HCT116 (cell line): ENCODE measurements around the gene SAMD1. TPM values are rescaled to one million over a fixed set of nuclear protein-coding genes. Genes with fewer than 3 reads are reported as not detected.
"Not testable (repeated sequence)": the region's sequence is repeated elsewhere in the genome, so short reads cannot be mapped to it uniquely, and the experiment has no call there.

Source experiments
- ATAC-seq: fragments of 200-7000 bp; cut with Tn5 transposase; 2 replicates; pipeline ENCODE4 v1.9.1; 2020; ENCODE audit warnings: mild to moderate bottlenecking, moderate library complexity
- BruUV-seq: library from RNA; stranded (reverse); fragments of 400-500 nt; replicated peaks from 2 replicates; lab custom pipeline; 2021; lab: Mats Ljungman, UMichigan
- CTCF ChIA-PET: fragments of 300-600 bp; sonication (Branson Sonifier 250); formaldehyde crosslinking; loops from one replicate; lab custom pipeline; 2021; ENCODE audit warnings: antibody characterized with exemption; lab: Charles Lee
- POLR2A ChIA-PET: fragments of 300-600, 350-600 bp; sonication (Branson Sonifier 250); formaldehyde crosslinking; loops from one replicate; lab custom pipeline; 2021; ENCODE audit warnings: antibody characterized with exemption; lab: Charles Lee
- RAD21 ChIA-PET, 2 experiments: fragments of 300-600 bp; sonication (Branson Sonifier 250); formaldehyde crosslinking; loops; one replicate each; lab custom pipeline; 2023; ENCODE audit warnings: low total read pairs in 2 of 2; ENCODE audit not compliant: uncharacterized antibody in 2 of 2, unreplicated experiment in 2 of 2, low non-redundant PET in 1 of 2; lab: Charles Lee
- DNase-seq: peaks from one replicate; pipeline ENCODE4 v3.0.0-alpha.2; 2010; ENCODE audit warnings: low read depth, low spot score
- H2AFZ ChIP-seq: fragments of 200-600 bp; shearing (Covaris generic), sonication (generic); 2 replicates; pipeline ENCODE4 v1.6.1; 2017; ENCODE audit warnings: low read depth, mixed run types, mixed read lengths, antibody characterized with exemption, low read length; ENCODE audit not compliant: poor library complexity, severe bottlenecking
- H3K27ac ChIP-seq: 2 replicates; pipeline ENCODE4 v1.5.1; 2012; ENCODE audit warnings: low read depth, low read length
- H3K27me3 ChIP-seq: fragments of 200-600 bp; sonication (generic); 2 replicates; pipeline ENCODE4 v1.6.1; 2016; ENCODE audit warnings: mixed run types, low read length, mixed read lengths; ENCODE audit not compliant: insufficient read depth
- H3K36me3 ChIP-seq, 2 experiments: fragments of 200-500 bp in 1 of 2; fragments of 200-600 bp in 1 of 2; sonication (Bioruptor generic) in 1 of 2; sonication (generic) in 1 of 2; 2 replicates each; pipeline versions ENCODE4 v1.5.1 to v1.6.1; 2014 to 2016; ENCODE audit warnings: low read length in 2 of 2, inconsistent platforms in 1 of 2, mixed read lengths in 1 of 2, mixed run types in 1 of 2; ENCODE audit not compliant: insufficient read depth in 2 of 2, control insufficient read depth in 1 of 2
- H3K4me1 ChIP-seq, 2 experiments: fragments of 200-600 bp in 1 of 2; sonication (generic) in 1 of 2; 2 replicates each; pipeline versions ENCODE4 v1.5.1 to v1.6.1; 2012 to 2017; ENCODE audit warnings: low read length in 2 of 2, inconsistent platforms in 1 of 2, mild to moderate bottlenecking in 1 of 2, mixed read lengths in 1 of 2, mixed run types in 1 of 2, moderate library complexity in 1 of 2; ENCODE audit not compliant: insufficient read depth in 2 of 2, control insufficient read depth in 1 of 2
- H3K4me2 ChIP-seq: fragments of 200-600 bp; sonication (generic); 2 replicates; pipeline ENCODE4 v1.6.1; 2017; ENCODE audit warnings: mixed run types, low read length, mixed read lengths
- H3K4me3 ChIP-seq, 2 experiments: fragments of 200-600 bp in 1 of 2; sonication (generic) in 1 of 2; replicated peaks in 1 of 2; 2 replicates each; pipeline ENCODE4 v1.5.1; 2011 to 2016; ENCODE audit warnings: low read length in 2 of 2, control low read depth in 1 of 2, low read depth in 1 of 2, mild to moderate bottlenecking in 1 of 2, mixed read lengths in 1 of 2, mixed run types in 1 of 2
- H3K79me2 ChIP-seq: fragments of 200-600 bp; sonication (generic); 2 replicates; pipeline ENCODE4 v1.6.1; 2017; ENCODE audit warnings: mild to moderate bottlenecking, mixed run types, low read length, moderate library complexity, mixed read lengths; ENCODE audit not compliant: insufficient read depth
- H3K9ac ChIP-seq: fragments of 200-600 bp; sonication (generic); 2 replicates; pipeline ENCODE4 v1.6.1; 2016; ENCODE audit warnings: low read length, mixed read lengths
- H3K9me2 ChIP-seq: fragments of 200-600 bp; sonication (generic), shearing (Covaris generic); 2 replicates; pipeline ENCODE4 v1.6.1; 2017; ENCODE audit warnings: mixed run types, mild to moderate bottlenecking, moderate library complexity; ENCODE audit not compliant: insufficient read depth
- H3K9me3 ChIP-seq, 2 experiments: fragments of 200-500 bp in 1 of 2; fragments of 200-600 bp in 1 of 2; sonication (Bioruptor generic) in 1 of 2; sonication (generic) in 1 of 2; 2 replicates each; pipeline ENCODE4 v1.6.1; 2014 to 2017; ENCODE audit warnings: low read length in 2 of 2, mixed read lengths in 2 of 2, inconsistent platforms in 1 of 2, low read depth in 1 of 2, mild to moderate bottlenecking in 1 of 2, mixed run types in 1 of 2, moderate library complexity in 1 of 2; ENCODE audit not compliant: control insufficient read depth in 1 of 2, insufficient read depth in 1 of 2
- H4K20me1 ChIP-seq: fragments of 200-600 bp; sonication (generic), shearing (Covaris generic); 2 replicates; pipeline ENCODE4 v1.6.1; 2017; ENCODE audit warnings: mixed run types, mild to moderate bottlenecking, moderate library complexity; ENCODE audit not compliant: insufficient read depth
- CBX3 ChIP-seq: IDR thresholded peaks from 2 replicates; pipeline ENCODE4 v1.6.1; 2012; ENCODE audit warnings: low read depth
- CEBPB ChIP-seq: IDR thresholded peaks from 2 replicates; pipeline ENCODE4 v1.6.1; 2012; ENCODE audit warnings: low read depth
- CTCF ChIP-seq, 3 experiments: fragments of 200-600 bp in 1 of 3; sonication (generic) in 1 of 3; IDR thresholded peaks in 2 of 3; conservative IDR thresholded peaks in 1 of 3; 2 replicates each; pipeline ENCODE4 v1.5.1; 2012 to 2017; ENCODE audit warnings: low read depth in 2 of 3, low read length in 2 of 3, antibody characterized with exemption in 1 of 3, borderline replicate concordance in 1 of 3, control low read depth in 1 of 3, mild to moderate bottlenecking in 1 of 3, mixed read lengths in 1 of 3, mixed run types in 1 of 3, moderate library complexity in 1 of 3; ENCODE audit not compliant: insufficient read depth in 1 of 3
- POLR2A ChIP-seq: IDR thresholded peaks from 2 replicates; pipeline ENCODE4 v1.7.0; 2011; ENCODE audit warnings: borderline replicate concordance; ENCODE audit not compliant: insufficient read depth, insufficient read length; ENCODE audit errors: extremely low read depth
- RAD21 ChIP-seq: IDR thresholded peaks from 2 replicates; pipeline ENCODE4 v1.6.1; 2012; ENCODE audit warnings: low read depth, mild to moderate bottlenecking
- SP1 ChIP-seq: IDR thresholded peaks from 2 replicates; pipeline ENCODE4 v1.6.1; 2012; ENCODE audit warnings: low read depth
- intact Hi-C: fragments of 100-400 bp; cut with micrococcal nuclease; formaldehyde crosslinking; loops from 2 replicates; pipeline ENCODE4 v1.10.0; 2022
- total RNA-seq: library from RNA; stranded (reverse); gene quantifications from one replicate; pipeline ENCODE4 v1.2.1, GENCODE V29; 2021; ENCODE audit not compliant: unreplicated experiment

Gene SAMD1
- total RNA-seq, 1 experiment from 2014 or later: 62.9 TPM

- peak; percentile 59 to 70 (median 62); a peak in 5 of 6 replicates for TF ChIP-seq CTCF (IDR thresholded peaks at IDR 0.05 in 2 of 3, conservative IDR thresholded peaks at IDR 0.05 in 1 of 3; ENCODE audit: borderline replicate concordance in 1 of 3, insufficient read depth in 1 of 3, low read depth in 2 of 3, low read length in 2 of 3)
- peak; percentile 50; the same call in 1 of the 2 replicates for TF ChIP-seq RAD21
- H3K4me1 ChIP-seq, H3K9me3 ChIP-seq, H3K36me3 ChIP-seq, H3K27me3 ChIP-seq, RAD21 ChIA-PET, BruUV-seq, H3K79me2 ChIP-seq, H3K27ac ChIP-seq, POLR2A ChIA-PET, H3K9me2 ChIP-seq, intact Hi-C loops, H2AFZ ChIP-seq, H3K4me3 ChIP-seq, H4K20me1 ChIP-seq, H3K4me2 ChIP-seq: not testable (repeated sequence)
- H3K9ac ChIP-seq: 0 out of 2 replicates have a peak overlapping the region, but pooled peaks have one; percentile 33
- ATAC-seq: peak; percentile 97
- CTCF ChIA-PET: interaction anchor here (0.9 to 4.7 kb wide), 4 partner anchors 10 to 94 kb away, joined by 3 to 31 read pairs (median 6); partner anchors contain the start of genes ASF1B and IL27RA
- DNase-seq: peak; percentile 76
Observed at GRCh38 chr19:14042659-14043608, 47.6 kb downstream of the SAMD1 start.

GRCh38 chr19:14039181-14039580, 51.4 kb downstream of the SAMD1 start:
- H3K27ac ChIP-seq: no peak overlapping the region
- POLR2A ChIA-PET: no interaction called here
- no TSS peak for BruUV-seq
- H3K4me2 ChIP-seq: no peak overlapping the region
- intact Hi-C loops: no loop called here
- no peaks in the 10 kb centered on the region for H3K9me3 ChIP-seq
- ATAC-seq (no peak), DNase-seq (no peak)
- H3K36me3 ChIP-seq: peaks cover 2 to 3% of the 10 kb centered on the region in 2 experiments; a peak in 1 of 4 replicates
- CTCF ChIA-PET: interaction anchor here (0.6 kb wide), 1 partner anchor 147 kb away, joined by 3 read pairs; no protein-coding TSS in a partner anchor
- no peaks in the 10 kb centered on the region for H3K79me2 ChIP-seq
- RAD21 ChIA-PET: no interaction called here
- no peaks in the 10 kb centered on the region for H3K27me3 ChIP-seq
- H3K4me3 ChIP-seq: no peak overlapping the region
- no peak overlapping the region for H2AFZ ChIP-seq
- TF ChIP-seq POLR2A: no peak
- no peak for TF ChIP-seq CBX3
- TF ChIP-seq SP1: no peak
- TF ChIP-seq CEBPB: no peak
- no peaks in the 10 kb centered on the region for H4K20me1 ChIP-seq
- no peaks in the 10 kb centered on the region for H3K9me2 ChIP-seq
- no peak overlapping the region for H3K9ac ChIP-seq
- H3K4me1 ChIP-seq: peaks cover 0 to 7% of the 10 kb centered on the region in 2 experiments; a peak in 2 of 4 replicates

Other genes starting within 250 kb of the SAMD1 start
- gene NANOS3, start 213.6 kb downstream of the SAMD1 start, total RNA-seq: not detected
- gene BRME1, start 184.6 kb downstream of the SAMD1 start, total RNA-seq: 1.7 TPM
- gene CC2D1A, start 184.6 kb downstream of the SAMD1 start, total RNA-seq: 51.5 TPM
- gene PODNL1, start 152.3 kb downstream of the SAMD1 start, total RNA-seq: 0.71 TPM
- gene DCAF15, start 138.2 kb downstream of the SAMD1 start, total RNA-seq: 46.2 TPM
- 16.3 TPM for gene RFX1, start 84.4 kb downstream of the SAMD1 start, total RNA-seq
- not detected for gene RLN3, start 62.6 kb downstream of the SAMD1 start, total RNA-seq
- 18.3 TPM for gene IL27RA, start 59.0 kb downstream of the SAMD1 start, total RNA-seq
- gene PALM3, start 28.7 kb downstream of the SAMD1 start, total RNA-seq: 3.3 TPM
- 5.2 TPM for gene MISP3, start 18.0 kb downstream of the SAMD1 start, total RNA-seq
- not detected for gene C19orf67, start 5.0 kb downstream of the SAMD1 start, total RNA-seq
- 95.7 TPM for gene PRKACA, start 27.0 kb upstream of the SAMD1 start, total RNA-seq
- gene ASF1B, start 45.8 kb upstream of the SAMD1 start, total RNA-seq: 78.1 TPM
- 88.6 TPM for gene ADGRL1, start 115.4 kb upstream of the SAMD1 start, total RNA-seq